ENCODE data around the gene CFB. TPM values are rescaled to one million over a fixed set of nuclear protein-coding genes. Genes with fewer than 3 reads are reported as not detected.

Gene CFB
- total RNA-seq, 1 experiment from 2014 or later, result 944 TPM

DNA sequence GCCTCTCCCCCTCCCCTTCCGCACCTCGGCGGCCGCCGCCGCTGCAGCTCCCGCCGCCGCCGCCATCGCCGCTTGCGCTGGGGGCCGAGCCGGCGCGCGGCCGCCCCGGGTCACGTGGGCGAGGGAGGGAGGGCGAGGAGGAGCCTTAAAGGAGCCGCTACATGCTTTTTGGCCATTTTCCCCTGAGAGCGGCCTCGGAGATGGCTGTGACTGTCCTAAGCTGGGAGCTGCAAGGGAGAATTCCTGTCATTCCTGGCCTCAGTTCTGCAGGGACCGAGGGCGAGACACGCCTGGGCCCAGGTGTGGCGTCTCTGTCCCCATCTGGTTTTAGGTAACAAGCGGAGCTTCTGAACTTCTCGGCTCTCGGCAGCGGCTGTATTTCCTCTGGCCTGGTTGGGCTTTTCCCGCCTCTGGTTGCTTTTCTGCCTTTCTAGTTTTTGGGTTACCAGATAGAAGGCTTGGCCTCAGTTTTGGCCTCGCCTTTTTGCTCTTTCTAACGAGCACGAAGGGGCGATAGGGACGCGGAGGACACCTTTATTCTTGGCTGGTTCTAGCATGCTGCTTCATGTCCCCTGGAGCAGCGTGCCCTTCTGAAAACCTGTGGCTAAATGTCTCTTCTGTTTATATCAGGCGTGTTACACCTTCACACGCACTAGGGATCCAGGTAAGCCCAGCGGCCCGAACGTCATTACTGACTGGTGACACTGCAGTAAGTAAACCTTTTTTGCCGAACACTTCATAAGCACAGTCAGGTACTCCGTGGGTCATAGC lies 48.1 kb upstream of the CFB start, which contains the start of gene EHMT2:
EHMT2 (minus strand) TSS at position 87 of the 771 bp plus-strand sequence; CDS start at position 66, 21 bp downstream.
- peak within 1 kb of the TSS; percentile 97 for H3K27ac Mint-ChIP-seq (ENCODE audit: unreplicated experiment)
- TF ChIP-seq, protein P1, sequence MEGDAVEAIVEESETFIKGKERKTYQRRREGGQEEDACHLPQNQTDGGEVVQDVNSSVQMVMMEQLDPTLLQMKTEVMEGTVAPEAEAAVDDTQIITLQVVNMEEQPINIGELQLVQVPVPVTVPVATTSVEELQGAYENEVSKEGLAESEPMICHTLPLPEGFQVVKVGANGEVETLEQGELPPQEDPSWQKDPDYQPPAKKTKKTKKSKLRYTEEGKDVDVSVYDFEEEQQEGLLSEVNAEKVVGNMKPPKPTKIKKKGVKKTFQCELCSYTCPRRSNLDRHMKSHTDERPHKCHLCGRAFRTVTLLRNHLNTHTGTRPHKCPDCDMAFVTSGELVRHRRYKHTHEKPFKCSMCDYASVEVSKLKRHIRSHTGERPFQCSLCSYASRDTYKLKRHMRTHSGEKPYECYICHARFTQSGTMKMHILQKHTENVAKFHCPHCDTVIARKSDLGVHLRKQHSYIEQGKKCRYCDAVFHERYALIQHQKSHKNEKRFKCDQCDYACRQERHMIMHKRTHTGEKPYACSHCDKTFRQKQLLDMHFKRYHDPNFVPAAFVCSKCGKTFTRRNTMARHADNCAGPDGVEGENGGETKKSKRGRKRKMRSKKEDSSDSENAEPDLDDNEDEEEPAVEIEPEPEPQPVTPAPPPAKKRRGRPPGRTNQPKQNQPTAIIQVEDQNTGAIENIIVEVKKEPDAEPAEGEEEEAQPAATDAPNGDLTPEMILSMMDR (IDR thresholded peaks at IDR 0.05; ENCODE audit: unreplicated experiment), result no peak
- no peaks in the 10 kb centered on the region for H3K27me3 Mint-ChIP-seq (ENCODE audit: unreplicated experiment)
- CTCF ChIA-PET, result interaction anchor here (0.6 to 2.5 kb wide), 17 partner anchors 9 to 497 kb away, joined by 3 to 30 read pairs (median 5); partner anchors contain the start of genes CFB, DXO, LY6G5C and NELFE
- H3K9me3 Mint-ChIP-seq (ENCODE audit: low read depth, unreplicated experiment), result no peaks in the 10 kb centered on the region
- peak; percentile 97 for DNase-seq
- peaks cover 96% of the 10 kb centered on the region for H3K36me3 Mint-ChIP-seq (ENCODE audit: insufficient read depth, unreplicated experiment)
- BruUV-seq (replicated peaks), result TSS peak; percentile 82
- peak within 1 kb of the TSS; percentile 99 for H3K4me3 Mint-ChIP-seq (ENCODE audit: low read depth, unreplicated experiment)
- intact Hi-C loops (cut with micrococcal nuclease; ENCODE audit: unreplicated experiment), result no loop called here
- H3K4me1 Mint-ChIP-seq (ENCODE audit: low read depth, unreplicated experiment), result peaks cover 39% of the 10 kb centered on the region

DNA sequence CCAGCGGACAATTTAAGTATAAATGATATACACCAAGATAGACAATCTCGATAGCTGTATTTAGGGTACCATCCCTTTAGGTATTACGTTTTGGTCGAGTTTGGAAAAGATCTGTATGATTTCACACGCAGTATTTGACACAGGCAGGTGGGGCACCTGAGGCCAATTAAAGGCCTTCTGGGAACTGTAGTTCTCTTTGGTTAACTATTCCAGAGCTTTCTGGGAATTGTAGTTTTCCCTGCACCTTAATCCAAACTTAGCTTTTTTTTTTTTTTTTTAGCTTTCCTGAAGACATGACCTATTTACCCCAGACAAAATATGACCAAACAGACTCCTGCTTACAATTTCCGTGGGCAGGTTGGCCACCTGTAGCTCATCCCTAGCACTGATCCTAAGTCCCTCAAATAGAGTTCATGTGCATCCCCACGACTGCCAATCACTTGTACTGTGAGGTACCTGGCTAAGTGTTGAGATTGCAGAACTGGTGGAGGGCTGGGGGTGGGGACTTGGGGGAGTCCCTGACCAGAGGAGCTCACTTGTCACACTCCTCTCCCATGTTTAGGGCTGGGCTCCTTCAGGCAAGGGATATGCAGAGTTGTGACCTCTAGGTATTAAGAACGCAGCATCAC lies 47.4 kb upstream of the CFB start:
- TF ChIP-seq, protein P1 (IDR thresholded peaks at IDR 0.05; ENCODE audit: unreplicated experiment), result no peak
- intact Hi-C loops (cut with micrococcal nuclease; ENCODE audit: unreplicated experiment), result no loop called here
- CTCF ChIA-PET, result interaction anchor here (0.5 to 2.5 kb wide), 14 partner anchors 9 to 497 kb away, joined by 3 to 30 read pairs (median 4); partner anchors contain the start of genes CFB, DXO, LY6G5C and NELFE
- no TSS peak for BruUV-seq (replicated peaks)
- H3K4me3 Mint-ChIP-seq (ENCODE audit: low read depth, unreplicated experiment), result peak overlapping the region; percentile 99
- H3K27me3 Mint-ChIP-seq (ENCODE audit: unreplicated experiment), result no peaks in the 10 kb centered on the region
- H3K9me3 Mint-ChIP-seq (ENCODE audit: low read depth, unreplicated experiment), result no peaks in the 10 kb centered on the region
- H3K36me3 Mint-ChIP-seq (ENCODE audit: insufficient read depth, unreplicated experiment), result peaks cover 93% of the 10 kb centered on the region
- H3K4me1 Mint-ChIP-seq (ENCODE audit: low read depth, unreplicated experiment), result peaks cover 46% of the 10 kb centered on the region
- H3K27ac Mint-ChIP-seq (ENCODE audit: unreplicated experiment), result peak overlapping the region; percentile 97
- DNase-seq, result peak; percentile 45

DNA sequence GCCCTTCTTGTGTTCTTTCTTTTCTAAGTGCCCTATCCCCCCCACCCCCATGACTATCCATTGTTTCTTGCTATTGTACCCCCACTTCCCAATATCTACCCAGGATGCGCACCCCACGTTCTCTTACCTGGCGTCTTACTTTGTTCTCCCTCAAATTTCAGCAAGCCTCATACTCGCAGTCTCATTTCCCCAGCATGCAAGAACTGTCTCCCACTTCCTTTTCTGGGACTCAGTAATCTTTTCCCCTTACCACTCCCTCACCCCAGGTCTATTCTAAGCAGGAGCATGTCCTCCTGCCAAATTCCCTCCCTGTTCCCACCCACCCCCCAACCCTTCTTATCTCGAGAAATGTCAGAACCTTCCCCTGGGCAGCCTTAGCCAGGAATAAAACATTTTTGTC lies 46.7 kb upstream of the CFB start:
- Mint-ChIP-seq H3K4me1 (ENCODE audit: low read depth, unreplicated experiment) (peaks cover 46% of the 10 kb centered on the region), H3K36me3 (ENCODE audit: insufficient read depth, unreplicated experiment) (peaks cover 86% of the 10 kb centered on the region), H3K27me3 (ENCODE audit: unreplicated experiment) (no peaks in the 10 kb centered on the region), H3K27ac (ENCODE audit: unreplicated experiment) (no peak overlapping the region), H3K9me3 (ENCODE audit: low read depth, unreplicated experiment) (no peaks in the 10 kb centered on the region), H3K4me3 (ENCODE audit: low read depth, unreplicated experiment) (peak overlapping the region; percentile 99)
- TF ChIP-seq, protein P1 (IDR thresholded peaks at IDR 0.05; ENCODE audit: unreplicated experiment), result no peak
- DNase-seq, result no peak
- CTCF ChIA-PET, result interaction anchor here (0.8 to 2.5 kb wide), 2 partner anchors 8 to 53 kb away, joined by 4 to 30 read pairs; no protein-coding TSS in a partner anchor
- intact Hi-C loops (cut with micrococcal nuclease; ENCODE audit: unreplicated experiment), result no loop called here
- no TSS peak for BruUV-seq (replicated peaks)

DNA sequence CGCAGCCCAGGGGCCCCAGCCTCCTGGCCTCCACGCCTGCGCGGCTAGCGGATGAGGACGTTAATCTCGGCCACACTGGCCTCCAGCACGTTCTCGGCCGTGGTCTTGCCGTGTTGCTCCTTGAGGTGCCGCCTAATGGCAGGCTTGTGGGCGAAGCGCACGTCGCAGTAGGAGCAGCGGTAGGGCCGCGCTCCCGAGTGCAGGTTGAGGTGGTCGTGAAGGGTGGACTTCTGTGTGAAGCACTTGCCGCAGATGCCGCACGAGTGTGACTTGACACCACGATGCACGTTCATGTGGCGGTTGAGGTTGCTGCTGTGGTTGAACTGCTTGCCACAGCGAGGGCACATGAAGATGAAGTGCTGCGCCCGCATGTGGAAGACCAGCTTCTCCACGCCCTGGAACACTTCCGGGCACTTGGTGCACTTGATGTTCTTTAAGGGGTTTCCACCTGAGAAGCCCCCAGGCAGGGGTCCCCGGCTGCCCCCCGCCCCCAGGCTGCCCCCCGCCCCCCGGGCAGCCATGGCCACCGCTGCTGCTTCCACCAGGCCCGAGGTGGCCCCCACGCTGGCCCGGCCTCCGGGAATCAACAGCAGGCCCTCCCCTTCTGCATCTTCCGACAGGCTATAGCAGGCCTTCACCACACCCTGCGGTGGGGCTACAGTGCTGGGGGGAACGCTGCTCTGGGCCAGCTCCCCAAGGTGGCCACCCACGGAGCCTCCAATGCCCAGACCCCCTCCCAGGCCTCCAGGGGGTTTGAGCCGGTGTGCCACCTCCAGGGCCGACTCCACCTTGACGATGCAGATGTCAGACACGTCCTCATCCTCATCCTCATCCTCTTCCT lies 45.8 kb upstream of the CFB start:
- Mint-ChIP-seq H3K27me3 (ENCODE audit: unreplicated experiment) (no peaks in the 10 kb centered on the region), H3K27ac (ENCODE audit: unreplicated experiment) (no peak overlapping the region), H3K4me1 (ENCODE audit: low read depth, unreplicated experiment) (peaks cover 46% of the 10 kb centered on the region), H3K4me3 (ENCODE audit: low read depth, unreplicated experiment) (peak overlapping the region; percentile 99), H3K36me3 (ENCODE audit: insufficient read depth, unreplicated experiment) (peaks cover 80% of the 10 kb centered on the region), H3K9me3 (ENCODE audit: low read depth, unreplicated experiment) (no peaks in the 10 kb centered on the region)
- intact Hi-C loops (cut with micrococcal nuclease; ENCODE audit: unreplicated experiment), result no loop called here
- no TSS peak for BruUV-seq (replicated peaks)
- TF ChIP-seq, protein P1 (IDR thresholded peaks at IDR 0.05; ENCODE audit: unreplicated experiment), result no peak
- CTCF ChIA-PET, result interaction anchor here (0.7 kb wide), 1 partner anchor 46 kb away, joined by 3 read pairs; the partner anchor contains the start of gene CFB
- no peak for DNase-seq

All from Calu3 (cell line).